MM.1S (cell line): ENCODE results near the gene LLPH.
A peak's percentile ranks its signal among the peaks of the same experiment; 100 is the strongest.

Experiments
- DNase-seq: peaks from one replicate; pipeline ENCODE4 v3.0.0-alpha.2; 2015
- H2AFZ ChIP-seq: fragments of 300-600 bp; sonication (generic); 2 replicates; pipeline ENCODE4 v1.6.0; 2016; ENCODE audit warnings: antibody characterized with exemption, low read length
- H3F3A ChIP-seq: fragments of 300-600 bp; sonication (generic); 2 replicates; pipeline ENCODE4 v1.6.1; 2016; ENCODE audit warnings: mild to moderate bottlenecking, antibody characterized with exemption, low read length, moderate library complexity, mixed read lengths; ENCODE audit not compliant: insufficient read depth
- H3K27ac ChIP-seq: fragments of 300-600 bp; sonication (generic); 2 replicates; pipeline ENCODE4 v1.5.1; 2016; ENCODE audit warnings: mild to moderate bottlenecking, low read length
- H3K27me3 ChIP-seq: fragments of 300-600 bp; sonication (generic); replicated peaks from 2 replicates; pipeline ENCODE4 v1.6.0; 2016; ENCODE audit warnings: low read length; ENCODE audit not compliant: insufficient read depth
- H3K36me3 ChIP-seq: fragments of 300-600 bp; sonication (generic); replicated peaks from 2 replicates; pipeline ENCODE4 v1.6.1; 2016; ENCODE audit warnings: mild to moderate bottlenecking, low read length, mixed read lengths; ENCODE audit not compliant: insufficient read depth
- H3K4me1 ChIP-seq: fragments of 300-600 bp; sonication (generic); 2 replicates; pipeline ENCODE4 v1.6.1; 2016; ENCODE audit warnings: low read length, mixed read lengths
- H3K4me2 ChIP-seq: fragments of 300-600 bp; sonication (generic); 2 replicates; pipeline ENCODE4 v1.6.0; 2016; ENCODE audit warnings: low read depth, low read length
- H3K4me3 ChIP-seq: fragments of 300-600 bp; sonication (generic); 2 replicates; pipeline ENCODE4 v1.5.1; 2016; ENCODE audit warnings: low read length, mixed read lengths
- H3K79me2 ChIP-seq: fragments of 300-600 bp; sonication (generic); 2 replicates; pipeline ENCODE4 v1.6.1; 2016; ENCODE audit warnings: mixed run types, low read length, mixed read lengths
- H3K9ac ChIP-seq: fragments of 300-600 bp; sonication (generic); 2 replicates; pipeline ENCODE4 v1.6.1; 2016; ENCODE audit warnings: low read length, mixed read lengths
- H3K9me2 ChIP-seq: fragments of 300-600 bp; sonication (generic); replicated peaks from 2 replicates; pipeline ENCODE4 v1.6.1; 2016; ENCODE audit warnings: mild to moderate bottlenecking, low read length, mixed read lengths; ENCODE audit not compliant: insufficient read depth
- H3K9me3 ChIP-seq: fragments of 300-600 bp; sonication (generic); replicated peaks from 2 replicates; pipeline ENCODE4 v1.6.1; 2016; ENCODE audit warnings: mild to moderate bottlenecking, low read length, mixed read lengths; ENCODE audit not compliant: insufficient read depth
- H4K20me1 ChIP-seq: fragments of 300-600 bp; sonication (generic); 2 replicates; pipeline ENCODE4 v1.6.1; 2016; ENCODE audit warnings: mild to moderate bottlenecking, low read length, moderate library complexity, mixed read lengths; ENCODE audit not compliant: insufficient read depth
- EZH2 ChIP-seq: fragments of 300-600 bp; sonication (generic); optimal IDR thresholded peaks from 2 replicates; pipeline ENCODE3; 2017; ENCODE audit warnings: low read depth, mild to moderate bottlenecking, antibody characterized with exemption, low read length, mixed read lengths
- EZH2phosphoT487 ChIP-seq: fragments of 300-600 bp; sonication (generic); IDR thresholded peaks from 2 replicates; pipeline ENCODE4 v1.6.1; 2018; ENCODE audit warnings: antibody characterized with exemption, low read length
- TF ChIP-seq, protein P1 (sequence below): fragments of 300-600 bp; sonication (generic); IDR thresholded peaks from 2 replicates; pipeline ENCODE4 v1.5.1; 2016; ENCODE audit warnings: antibody characterized with exemption, low read length, mixed read lengths

LLPH gene

DNA sequence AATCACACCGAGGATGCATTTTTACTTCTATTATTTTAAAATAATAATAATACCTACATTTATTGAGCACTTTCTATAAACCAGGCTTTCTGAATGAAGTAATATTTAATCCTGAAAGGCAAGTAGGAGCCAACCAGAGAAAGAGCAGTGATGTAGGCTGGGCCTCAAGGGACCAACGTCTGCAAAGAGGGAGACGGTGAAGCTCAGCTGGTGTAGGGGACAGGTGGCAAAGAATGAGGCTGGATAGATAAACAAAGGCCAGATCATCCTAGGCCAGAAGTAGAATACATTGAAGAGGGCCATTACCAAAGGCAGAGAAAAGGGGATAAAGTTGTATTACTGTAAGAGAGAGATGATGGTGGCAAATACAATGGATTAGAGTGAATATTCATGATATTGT, 40.1 kb upstream of the LLPH start:
- Histone ChIP-seq H3K4me1 (peaks cover 3% of the 10 kb centered on the region; the same call in 1 of the 2 replicates), H3K4me2 (peak overlapping the region; percentile 62; the same call in 1 of the 2 replicates), H3K4me3 (peak overlapping the region; percentile 74), H3K79me2 (peaks cover 36% of the 10 kb centered on the region), H3K9ac (peak overlapping the region; percentile 80; the same call in 1 of the 2 replicates), H3F3A (peaks cover 13% of the 10 kb centered on the region), H3K9me3 (no peaks in the 10 kb centered on the region), H3K27me3 (no peaks in the 10 kb centered on the region), H4K20me1 (no peaks in the 10 kb centered on the region), H3K27ac (no peak overlapping the region), H3K36me3 (no peaks in the 10 kb centered on the region), H3K9me2 (no peaks in the 10 kb centered on the region), H2AFZ (peak overlapping the region; percentile 84; the same call in 1 of the 2 replicates)
- TF ChIP-seq, protein P1, sequence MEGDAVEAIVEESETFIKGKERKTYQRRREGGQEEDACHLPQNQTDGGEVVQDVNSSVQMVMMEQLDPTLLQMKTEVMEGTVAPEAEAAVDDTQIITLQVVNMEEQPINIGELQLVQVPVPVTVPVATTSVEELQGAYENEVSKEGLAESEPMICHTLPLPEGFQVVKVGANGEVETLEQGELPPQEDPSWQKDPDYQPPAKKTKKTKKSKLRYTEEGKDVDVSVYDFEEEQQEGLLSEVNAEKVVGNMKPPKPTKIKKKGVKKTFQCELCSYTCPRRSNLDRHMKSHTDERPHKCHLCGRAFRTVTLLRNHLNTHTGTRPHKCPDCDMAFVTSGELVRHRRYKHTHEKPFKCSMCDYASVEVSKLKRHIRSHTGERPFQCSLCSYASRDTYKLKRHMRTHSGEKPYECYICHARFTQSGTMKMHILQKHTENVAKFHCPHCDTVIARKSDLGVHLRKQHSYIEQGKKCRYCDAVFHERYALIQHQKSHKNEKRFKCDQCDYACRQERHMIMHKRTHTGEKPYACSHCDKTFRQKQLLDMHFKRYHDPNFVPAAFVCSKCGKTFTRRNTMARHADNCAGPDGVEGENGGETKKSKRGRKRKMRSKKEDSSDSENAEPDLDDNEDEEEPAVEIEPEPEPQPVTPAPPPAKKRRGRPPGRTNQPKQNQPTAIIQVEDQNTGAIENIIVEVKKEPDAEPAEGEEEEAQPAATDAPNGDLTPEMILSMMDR, result no peak
- no peak for TF ChIP-seq EZH2
- TF ChIP-seq EZH2phosphoT487, result no peak
- no peak for DNase-seq

DNA sequence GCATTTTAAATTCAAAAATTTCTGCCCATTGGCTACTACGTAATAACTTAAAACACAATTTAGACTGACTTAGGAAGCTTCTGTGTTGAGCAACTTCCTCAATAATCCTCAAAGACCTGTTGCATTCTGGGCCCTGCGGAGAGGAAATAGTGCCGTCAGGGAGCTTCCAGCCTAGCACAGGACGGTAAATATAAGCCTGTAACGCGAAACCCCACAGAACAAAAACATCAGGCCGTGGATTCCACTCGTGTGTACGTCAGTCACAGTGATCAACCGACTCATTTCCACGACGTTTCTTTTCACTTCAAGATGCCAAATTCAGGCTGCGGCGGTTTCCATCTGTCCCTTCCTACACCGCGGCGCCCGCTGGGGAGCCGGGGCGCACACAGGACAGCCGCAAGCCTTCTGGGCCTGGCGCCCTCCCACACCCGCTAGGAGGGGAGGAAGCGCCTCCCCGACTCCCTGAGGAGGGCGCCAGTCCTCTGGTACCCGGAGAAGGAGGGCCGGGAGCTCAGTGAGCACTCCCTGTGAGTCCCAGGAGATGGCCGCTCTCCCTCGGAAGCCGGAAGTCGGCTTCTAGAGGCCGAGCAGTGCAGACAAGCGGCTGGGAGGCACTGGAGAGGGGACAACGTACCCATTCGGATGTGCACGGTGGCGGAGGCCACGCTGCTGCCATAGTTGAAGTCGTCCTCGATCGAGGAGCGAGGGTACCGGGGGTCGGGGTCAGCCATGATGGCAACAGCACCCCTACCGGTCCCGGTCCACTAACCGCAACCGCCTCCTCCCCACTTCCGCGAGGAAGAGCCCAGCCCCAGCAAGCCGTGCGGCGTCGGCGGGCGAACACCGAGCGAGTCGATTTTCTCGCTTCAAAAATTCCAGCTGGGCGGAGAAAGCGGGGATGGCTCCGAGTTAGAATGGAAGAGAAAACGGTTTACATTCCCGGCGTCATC, 38.9 kb upstream of the LLPH start, which contains the start of gene TMBIM4:
Gene TMBIM4, minus strand, starts transcription at position 776 of the 950 bp plus-strand sequence. Its CDS starts 45 bp downstream, at position 731.
- DNase-seq, result peak; percentile 84
- H2AFZ ChIP-seq, result peak within 1 kb of the TSS; percentile 84
- peak within 1 kb of the TSS; percentile 89 for H3K27ac ChIP-seq
- H3K4me3 ChIP-seq, result peak within 1 kb of the TSS; percentile 74
- H3K79me2 ChIP-seq, result peaks cover 47% of the 10 kb centered on the region
- H3K27me3 ChIP-seq, result no peaks in the 10 kb centered on the region
- no peaks in the 10 kb centered on the region for H3K36me3 ChIP-seq
- H3F3A ChIP-seq, result peaks cover 13% of the 10 kb centered on the region
- peak within 1 kb of the TSS; percentile 62 for H3K4me2 ChIP-seq
- no peaks in the 10 kb centered on the region for H3K9me3 ChIP-seq
- H3K9me2 ChIP-seq, result no peaks in the 10 kb centered on the region
- no peak for TF ChIP-seq EZH2
- TF ChIP-seq, protein P1, result peak; percentile 45
- TF ChIP-seq EZH2phosphoT487, result no peak
- no peaks in the 10 kb centered on the region for H4K20me1 ChIP-seq
- H3K9ac ChIP-seq, result peak within 1 kb of the TSS; percentile 80
- peaks cover 3% of the 10 kb centered on the region; the same call in 1 of the 2 replicates for H3K4me1 ChIP-seq

DNA sequence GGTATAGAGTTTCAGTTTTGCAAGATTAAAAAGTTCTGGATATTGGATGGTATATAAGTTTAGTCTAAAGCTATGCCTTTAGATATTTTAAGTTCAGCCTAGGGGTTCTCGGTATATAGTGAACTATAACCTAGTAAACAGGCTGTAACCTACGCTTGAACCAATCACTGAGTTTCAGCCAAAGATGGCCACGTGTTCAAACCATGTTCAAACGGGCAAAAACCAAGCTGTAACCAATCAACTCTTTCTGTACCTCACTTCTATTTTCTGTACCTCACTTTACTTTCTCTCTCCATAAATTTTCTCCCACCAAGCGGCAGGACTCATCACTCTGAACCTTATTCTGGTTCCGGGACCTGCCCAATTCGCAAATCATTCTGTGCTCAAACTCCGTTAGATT, 37.9 kb upstream of the LLPH start:
- H3K9me3 ChIP-seq, result no peaks in the 10 kb centered on the region
- H3K79me2 ChIP-seq, result peaks cover 58% of the 10 kb centered on the region
- H2AFZ ChIP-seq, result no peak overlapping the region
- peak overlapping the region; percentile 62 for H3K4me2 ChIP-seq
- H3K9ac ChIP-seq, result no peak overlapping the region
- DNase-seq, result no peak
- H3K36me3 ChIP-seq, result no peaks in the 10 kb centered on the region
- H3F3A ChIP-seq, result peaks cover 13% of the 10 kb centered on the region
- no peaks in the 10 kb centered on the region for H4K20me1 ChIP-seq
- H3K9me2 ChIP-seq, result no peaks in the 10 kb centered on the region
- peaks cover 3% of the 10 kb centered on the region; the same call in 1 of the 2 replicates for H3K4me1 ChIP-seq
- peak overlapping the region; percentile 74 for H3K4me3 ChIP-seq
- H3K27ac ChIP-seq, result no peak overlapping the region
- H3K27me3 ChIP-seq, result no peaks in the 10 kb centered on the region
- no peak for TF ChIP-seq EZH2phosphoT487
- TF ChIP-seq EZH2, result no peak
- TF ChIP-seq, protein P1, result no peak
